Natural killer cell (primary cell): ENCODE measurements around the gene GABRB1. TPM values are rescaled to one million over a fixed set of nuclear protein-coding genes. Genes with fewer than 3 reads are reported as not detected.

Experiments
- ATAC-seq, 3 donors: fragments of 150-1000 bp in 2 of 3; fragments of 200-7000 bp in 1 of 3; cut with Tn5 transposase; 1 replicate in 1 of 3; 2 replicates in 2 of 3; pipeline ENCODE4 v1.10.0; 2021; ENCODE audit warnings: mild to moderate bottlenecking in 2 of 3, moderate library complexity in 2 of 3
- DNase-seq, 2 donors: peaks; one replicate each; pipeline versions ENCODE4 v3.0.0 to v3.0.0-alpha.2; 2013 to 2021; ENCODE audit warnings: mixed read lengths in 1 of 2
- H3K27ac ChIP-seq: one replicate; pipeline ENCODE4 v1.5.1; 2013; ENCODE audit warnings: mild to moderate bottlenecking, low read length
- H3K27me3 ChIP-seq: one replicate; pipeline ENCODE4 v1.6.1; 2013; ENCODE audit warnings: low read length; ENCODE audit not compliant: control insufficient read depth, insufficient read depth
- H3K36me3 ChIP-seq: one replicate; pipeline ENCODE4 v1.6.1; 2013; ENCODE audit warnings: low read length; ENCODE audit not compliant: control insufficient read depth, insufficient read depth
- H3K4me1 ChIP-seq: one replicate; pipeline ENCODE4 v1.6.1; 2013; ENCODE audit warnings: low read length; ENCODE audit not compliant: control insufficient read depth, insufficient read depth
- H3K4me3 ChIP-seq: one replicate; pipeline ENCODE4 v1.5.1; 2013; ENCODE audit warnings: low read length
- H3K9me3 ChIP-seq: one replicate; pipeline ENCODE4 v1.6.1; 2013; ENCODE audit warnings: low read length; ENCODE audit not compliant: control insufficient read depth, insufficient read depth
- H3K27ac Mint-ChIP-seq, 2 donors: one replicate each; pipeline ENCODE4 v1.8.0; 2022; ENCODE audit warnings: mild to moderate bottlenecking in 2 of 2, mixed read lengths in 2 of 2, moderate library complexity in 1 of 2
- H3K27me3 Mint-ChIP-seq, 2 donors: one replicate each; pipeline ENCODE4 v1.8.0; 2022; ENCODE audit warnings: low read depth in 2 of 2, mixed read lengths in 2 of 2
- H3K36me3 Mint-ChIP-seq: one replicate; pipeline ENCODE4 v1.8.0; 2022; ENCODE audit warnings: mixed read lengths
- H3K4me1 Mint-ChIP-seq, 2 donors: one replicate each; pipeline ENCODE4 v1.8.0; 2022; ENCODE audit warnings: mixed read lengths in 2 of 2
- H3K4me3 Mint-ChIP-seq: one replicate; pipeline ENCODE4 v1.8.0; 2022; ENCODE audit warnings: mild to moderate bottlenecking, moderate library complexity, mixed read lengths
- H3K9me3 Mint-ChIP-seq, 2 donors: one replicate each; pipeline ENCODE4 v1.8.0; 2022; ENCODE audit warnings: mixed read lengths in 2 of 2
- CTCF ChIP-seq: fragments of 200-600 bp; IDR thresholded peaks from one replicate; pipeline ENCODE4 v1.8.0; 2022; ENCODE audit warnings: antibody characterized with exemption
- WGBS: methylation state at CpG from one replicate; pipeline ENCODE4 v1.1.7; 2013; ENCODE audit warnings: missing lambda C conversion rate; ENCODE audit not compliant: insufficient coverage; 5-methylcytosine and 5-hydroxymethylcytosine counted together
- intact Hi-C: fragments of 100-400 bp; cut with micrococcal nuclease; formaldehyde crosslinking; loops from one replicate; pipeline ENCODE4 v1.14.2; 2022
- total RNA-seq, 4 donors: library from RNA; stranded (reverse); fragments of 120-200 nt in 1 of 4; gene quantifications; one replicate each; pipeline versions ENCODE4 v1.2.3 to v1.2.4, GENCODE V29; 2013 to 2022

Gene GABRB1
- total RNA-seq, 3 donors from 2014 or later (not counting 1 experiment from before 2014, with no cell fraction given): not detected

- no peaks in the 10 kb centered on the region for H3K36me3 ChIP-seq
- TF ChIP-seq CTCF: no peak
- Mint-ChIP-seq H3K27ac (no peak overlapping the region), H3K9me3 (no peaks in the 10 kb centered on the region), H3K4me1 (no peaks in the 10 kb centered on the region), H3K36me3 (no peaks in the 10 kb centered on the region), H3K27me3 (peaks cover 0 to 5% of the 10 kb centered on the region in 2 donors), H3K4me3 (no peak overlapping the region)
- no peaks in the 10 kb centered on the region for H3K9me3 ChIP-seq
- H3K4me3 ChIP-seq: no peak overlapping the region
- DNase-seq (no peak), ATAC-seq (no peak)
- intact Hi-C loops: no loop called here
- WGBS: 27% methylated on average over 1 of the region's 1 CpG
- no peak overlapping the region for H3K27ac ChIP-seq
- no peaks in the 10 kb centered on the region for H3K4me1 ChIP-seq
- no peaks in the 10 kb centered on the region for H3K27me3 ChIP-seq
These were observed 401.4 kb downstream of the GABRB1 start for GRCh38 chr4:47432749-47433148.

GRCh38 chr4:47434931-47435330 lies 403.6 kb downstream of the GABRB1 start:
- H3K36me3 ChIP-seq: no peaks in the 10 kb centered on the region
- Mint-ChIP-seq H3K4me1 (no peaks in the 10 kb centered on the region), H3K9me3 (no peaks in the 10 kb centered on the region), H3K4me3 (no peak overlapping the region), H3K27me3 (peaks cover 0 to 2% of the 10 kb centered on the region in 2 donors), H3K27ac (no peak overlapping the region), H3K36me3 (no peaks in the 10 kb centered on the region)
- no peaks in the 10 kb centered on the region for H3K9me3 ChIP-seq
- no peak overlapping the region for H3K27ac ChIP-seq
- no peaks in the 10 kb centered on the region for H3K27me3 ChIP-seq
- no peaks in the 10 kb centered on the region for H3K4me1 ChIP-seq
- no peak for TF ChIP-seq CTCF
- DNase-seq: no peak
- no peak for ATAC-seq
- no peak overlapping the region for H3K4me3 ChIP-seq
- intact Hi-C loops: no loop called here

GRCh38 chr4:47442980-47443379 lies 411.6 kb downstream of the GABRB1 start:
- Histone ChIP-seq H3K27ac (no peak overlapping the region), H3K4me1 (no peaks in the 10 kb centered on the region), H3K9me3 (no peaks in the 10 kb centered on the region), H3K27me3 (no peaks in the 10 kb centered on the region), H3K36me3 (no peaks in the 10 kb centered on the region), H3K4me3 (no peak overlapping the region)
- H3K4me3 Mint-ChIP-seq: no peak overlapping the region
- H3K9me3 Mint-ChIP-seq: no peaks in the 10 kb centered on the region
- peaks cover 5 to 28% of the 10 kb centered on the region in 2 donors for H3K4me1 Mint-ChIP-seq
- intact Hi-C loops: no loop called here
- WGBS: 22% methylated on average over 5 of the region's 5 CpGs
- H3K36me3 Mint-ChIP-seq: no peaks in the 10 kb centered on the region
- peak overlapping the region in 1 of 2 donors; percentile 16 for H3K27ac Mint-ChIP-seq
- no peak for ATAC-seq
- no peak for TF ChIP-seq CTCF
- no peak for DNase-seq
- H3K27me3 Mint-ChIP-seq: no peaks in the 10 kb centered on the region

GRCh38 chr4:47444031-47444430 lies 412.7 kb downstream of the GABRB1 start:
- Histone ChIP-seq H3K27ac (no peak overlapping the region), H3K27me3 (no peaks in the 10 kb centered on the region), H3K9me3 (no peaks in the 10 kb centered on the region), H3K36me3 (no peaks in the 10 kb centered on the region), H3K4me1 (no peaks in the 10 kb centered on the region), H3K4me3 (no peak overlapping the region)
- ATAC-seq: no peak
- Mint-ChIP-seq H3K36me3 (no peaks in the 10 kb centered on the region), H3K27me3 (no peaks in the 10 kb centered on the region), H3K27ac (no peak overlapping the region), H3K4me1 (peaks cover 5 to 28% of the 10 kb centered on the region in 2 donors), H3K9me3 (no peaks in the 10 kb centered on the region), H3K4me3 (no peak overlapping the region)
- WGBS: 98% methylated on average over 2 of the region's 2 CpGs
- no peak for TF ChIP-seq CTCF
- no peak for DNase-seq
- intact Hi-C loops: no loop called here
